NCI-H1048 (cell line): ENCODE data around the gene CDKN2C.

ENCODE experiments used
- DNase-seq: peaks from one replicate; lab custom pipeline; 2025; lab: John Stamatoyannopoulos, UW

Gene CDKN2C

DNA sequence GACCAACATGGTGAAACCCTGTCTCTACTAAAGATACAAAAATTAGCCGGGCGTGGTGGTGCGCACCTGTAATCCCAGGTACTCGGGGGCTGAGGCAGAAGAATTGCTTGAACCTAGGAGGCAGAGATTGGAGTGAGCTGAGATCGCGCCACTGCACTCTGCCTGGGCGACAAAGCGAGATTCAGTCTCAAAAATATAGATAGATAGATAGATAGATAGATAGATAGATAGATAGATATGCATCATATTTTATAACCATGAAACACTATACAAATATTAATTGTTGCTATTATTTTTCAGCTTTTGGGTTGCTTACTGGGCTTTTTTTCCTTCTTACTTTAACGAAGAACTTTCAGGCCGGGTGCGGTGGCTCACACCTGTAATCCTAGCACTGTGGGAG is 5.2 kb upstream of the CDKN2C start:
- no peak for DNase-seq

GRCh38 chr1:50966991-50967390 is 3.1 kb upstream of the CDKN2C start:
- no peak for DNase-seq

DNA sequence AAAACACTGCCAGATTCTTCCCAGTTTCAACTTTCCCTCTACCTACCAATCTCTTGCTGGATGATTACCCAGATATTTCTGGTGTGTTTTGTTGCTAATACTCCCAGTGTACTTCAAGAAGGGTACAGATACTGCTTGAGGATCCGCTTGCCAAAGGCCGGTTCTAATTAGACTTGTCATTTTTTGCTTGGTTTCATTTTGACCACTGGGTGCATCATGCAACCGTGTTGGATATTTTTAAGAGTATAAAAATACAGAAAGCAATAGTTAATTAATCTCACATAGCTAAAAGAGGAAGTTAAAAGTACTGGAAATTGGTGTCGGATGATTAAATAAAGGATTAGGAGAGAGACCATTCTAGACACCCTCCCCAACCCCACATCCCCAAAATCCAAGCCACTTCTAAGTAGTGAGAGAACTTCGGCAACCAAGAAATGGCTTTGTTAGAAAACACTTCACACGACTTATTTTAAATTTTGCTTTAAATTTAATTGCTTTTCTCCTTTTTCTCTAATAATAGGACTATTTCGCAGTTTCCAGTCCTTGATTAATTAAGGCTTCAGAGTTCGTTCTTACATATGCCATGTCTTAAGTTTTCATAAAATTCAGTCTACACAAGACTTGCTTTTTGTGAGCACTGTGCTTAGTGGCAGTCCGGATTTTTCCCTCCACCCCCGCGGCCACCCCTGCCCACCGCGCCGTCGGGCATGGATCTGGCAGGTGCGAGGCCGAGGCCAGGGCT is 2.5 kb upstream of the CDKN2C start:
- no peak for DNase-seq

DNA sequence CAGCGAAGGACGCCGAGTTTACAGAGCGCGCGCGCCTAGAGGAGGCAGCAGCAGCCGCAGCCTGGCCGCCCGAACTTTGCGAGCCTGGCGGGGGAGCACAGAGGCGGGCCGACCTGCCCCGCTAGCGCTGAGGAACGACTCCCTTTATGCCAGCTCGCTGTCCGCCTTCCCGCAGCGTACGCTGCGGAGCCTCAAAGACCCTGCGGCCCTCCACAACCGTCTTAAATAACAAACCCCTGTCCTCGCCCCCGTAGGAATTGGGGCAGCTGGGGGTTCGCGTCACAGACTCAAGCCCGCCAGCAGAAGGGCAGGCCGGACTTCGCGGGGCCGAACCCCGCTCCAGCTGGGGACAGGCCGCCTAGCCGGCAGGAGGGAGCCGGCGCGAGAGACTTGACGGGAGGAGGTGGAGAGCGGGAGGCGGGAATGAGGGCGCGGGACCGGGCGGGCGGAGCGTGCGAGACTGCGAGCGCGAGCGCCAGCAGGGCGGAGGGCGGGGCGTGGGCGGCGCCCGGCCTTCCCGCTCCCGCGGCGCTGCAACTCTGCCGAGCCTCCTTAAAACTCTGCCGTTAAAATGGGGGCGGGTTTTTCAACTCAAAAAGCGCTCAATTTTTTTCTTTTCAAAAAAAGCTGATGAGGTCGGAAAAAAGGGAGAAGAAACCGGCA is 1.8 kb upstream of the CDKN2C start:
- DNase-seq = peak; percentile 84

DNA sequence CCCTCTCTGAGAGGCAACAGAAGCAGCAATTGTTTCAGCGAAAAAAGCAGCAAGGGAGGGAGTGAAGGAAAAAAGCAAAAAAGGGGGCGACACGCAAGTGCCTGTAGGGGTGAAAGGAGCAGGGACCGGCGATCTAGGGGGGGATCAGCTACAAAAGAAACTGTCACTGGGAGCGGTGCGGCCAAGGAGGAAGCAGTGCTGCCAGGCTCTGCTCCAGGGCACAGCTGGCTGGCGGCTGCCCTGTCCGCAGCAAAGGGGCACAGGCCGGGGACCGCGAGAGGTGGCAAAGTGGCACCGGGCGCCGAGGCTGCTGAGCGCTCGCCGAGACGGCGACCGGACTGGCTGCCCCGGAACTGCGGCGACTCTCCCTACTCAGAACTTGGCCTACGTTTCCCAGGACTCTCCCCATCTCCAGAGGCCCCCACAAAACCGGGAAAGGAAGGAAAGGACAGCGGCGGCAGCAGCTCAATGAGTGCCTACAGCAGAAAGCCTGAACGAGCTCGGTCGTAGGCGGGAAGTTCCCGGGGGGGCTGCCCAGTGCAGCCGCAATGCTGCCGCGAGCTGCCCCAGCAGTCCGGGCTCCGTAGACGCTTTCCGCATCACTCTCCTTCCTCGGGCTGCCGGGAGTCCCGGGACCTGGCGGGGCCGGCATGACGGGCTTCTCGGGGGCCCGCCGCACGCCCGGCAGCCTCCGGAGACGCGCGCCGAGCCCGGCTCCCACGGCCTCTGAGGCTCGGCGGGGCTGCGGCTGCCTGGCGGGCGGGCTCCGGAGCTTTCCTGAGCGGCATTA is 1.0 kb upstream of the CDKN2C start:
- no peak for DNase-seq

- no peak for DNase-seq
These were observed 453 bp downstream of the CDKN2C start for GRCh38 chr1:50970509-50970887.

GRCh38 chr1:50970931-50971582 is 1.0 kb downstream of the CDKN2C start:
- DNase-seq = no peak

DNA sequence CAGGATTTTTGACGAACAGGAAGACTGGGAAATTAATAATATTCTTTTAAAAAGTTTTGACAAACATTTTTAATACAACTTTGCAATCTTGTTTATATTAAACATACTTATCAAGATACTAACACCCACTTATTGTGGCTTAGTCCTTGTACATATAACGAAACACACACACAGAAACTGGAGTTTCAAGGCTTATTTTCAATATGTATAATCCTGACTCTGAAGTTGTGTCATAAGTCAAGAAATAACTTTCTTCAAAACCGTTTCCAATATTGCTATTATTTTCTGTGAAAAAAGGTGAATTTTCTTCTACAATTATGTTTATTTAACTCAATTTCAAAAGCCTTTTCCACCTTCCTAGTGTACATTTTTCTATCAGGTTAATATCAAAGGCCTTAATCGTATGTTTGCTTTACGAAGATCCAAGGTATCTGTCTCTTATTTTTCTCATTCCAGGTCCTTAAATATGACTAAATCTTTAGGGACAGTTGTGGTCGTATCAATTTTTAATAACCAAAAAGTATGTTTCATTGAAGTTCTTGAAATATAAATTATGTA is 1.8 kb downstream of the CDKN2C start:
- DNase-seq = no peak

DNA sequence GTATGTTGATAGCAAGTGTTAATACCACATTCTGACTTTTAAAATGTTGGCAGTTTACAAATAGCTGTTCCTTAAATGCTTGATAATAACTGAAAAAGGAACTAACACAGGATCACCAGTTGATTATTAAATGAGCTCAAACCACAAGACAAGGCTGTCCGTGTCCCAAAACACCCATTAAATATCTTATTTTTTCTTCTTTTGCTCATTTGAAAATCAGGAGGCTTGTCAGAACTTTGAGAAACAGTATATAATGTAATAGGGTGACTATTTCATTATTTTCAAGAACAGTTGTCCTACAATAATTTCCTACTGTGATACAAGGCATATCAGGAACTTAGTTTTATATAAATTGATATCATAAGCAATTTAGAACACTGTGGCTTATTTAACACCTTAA is 2.7 kb downstream of the CDKN2C start:
- DNase-seq = no peak

GRCh38 chr1:50973255-50973654 is 3.2 kb downstream of the CDKN2C start:
- DNase-seq = no peak

- DNase-seq = no peak
These were observed 4.0 kb downstream of the CDKN2C start for GRCh38 chr1:50973875-50974617.

- no peak for DNase-seq
These were observed 4.5 kb downstream of the CDKN2C start for GRCh38 chr1:50974618-50974935.

- DNase-seq = no peak
These were observed 5.4 kb downstream of the CDKN2C start for GRCh38 chr1:50975436-50975835.

DNA sequence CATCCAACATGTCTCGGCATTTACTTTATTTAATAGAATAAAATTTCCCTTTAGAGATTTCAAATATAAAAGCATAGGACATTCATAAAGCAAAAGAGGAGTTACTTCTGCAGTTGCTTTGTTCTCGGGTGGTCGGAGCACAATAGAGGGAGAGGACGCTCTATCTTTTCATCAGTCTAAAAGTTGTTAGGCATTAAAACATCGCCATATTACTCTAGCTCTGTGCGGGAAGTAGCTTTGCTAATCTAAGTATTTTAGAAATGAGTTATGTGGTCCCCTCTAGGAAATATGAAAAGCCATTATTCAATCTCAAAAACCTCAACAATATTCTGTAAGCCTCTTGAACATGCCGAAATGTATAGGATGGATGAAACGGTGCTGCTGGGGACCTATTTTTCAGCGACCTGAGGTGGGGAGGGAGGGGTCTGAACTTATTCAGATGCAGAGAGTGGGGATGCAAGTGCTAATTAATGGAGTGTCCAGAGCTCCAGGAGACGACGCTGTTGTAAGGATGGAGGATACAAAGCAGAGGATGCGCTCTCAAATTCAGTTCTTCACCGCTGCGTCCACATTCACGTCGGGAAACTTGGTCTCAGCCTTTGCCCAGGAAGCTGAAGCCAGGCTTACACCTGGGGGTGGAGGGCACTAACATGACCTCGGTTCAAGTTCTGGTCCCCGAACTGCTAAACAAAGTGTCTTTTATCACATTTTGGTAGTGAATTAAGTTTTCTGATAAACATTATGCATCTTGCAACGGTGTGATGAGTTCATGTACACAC is 6.3 kb downstream of the CDKN2C start:
- DNase-seq = no peak

GRCh38 chr1:50976890-50977574 is 7.0 kb downstream of the CDKN2C start:
- DNase-seq = no peak

DNA sequence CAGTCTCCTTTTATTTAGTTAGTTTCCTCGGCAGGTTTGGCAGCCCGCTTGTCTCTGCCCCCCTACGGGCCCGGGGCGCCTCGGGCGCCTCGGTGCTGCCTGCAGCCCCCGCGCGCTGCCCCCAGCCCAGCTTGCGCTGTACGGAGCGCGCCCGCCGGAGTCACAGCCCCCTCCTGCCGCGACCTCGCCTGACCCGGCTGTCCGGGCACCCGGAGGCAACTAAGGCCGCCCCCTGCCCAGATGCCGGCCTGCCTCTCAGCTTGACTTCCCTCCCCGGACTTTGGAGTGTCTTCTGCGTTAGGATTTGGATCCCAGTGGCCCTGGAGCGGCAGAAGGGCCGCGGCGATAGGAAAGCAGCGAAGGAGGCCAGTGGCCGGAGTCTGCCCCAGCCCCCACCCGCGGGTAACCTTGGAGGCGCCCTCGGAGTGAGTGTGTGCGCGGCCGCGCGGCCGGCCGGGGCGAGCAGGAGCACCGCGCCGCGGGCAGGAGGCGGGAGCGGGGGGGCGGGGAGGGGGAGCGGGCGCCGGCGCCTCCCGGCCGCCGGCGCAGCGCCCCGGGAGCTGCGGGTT is 7.6 kb downstream of the CDKN2C start:
- no peak for DNase-seq

DNA sequence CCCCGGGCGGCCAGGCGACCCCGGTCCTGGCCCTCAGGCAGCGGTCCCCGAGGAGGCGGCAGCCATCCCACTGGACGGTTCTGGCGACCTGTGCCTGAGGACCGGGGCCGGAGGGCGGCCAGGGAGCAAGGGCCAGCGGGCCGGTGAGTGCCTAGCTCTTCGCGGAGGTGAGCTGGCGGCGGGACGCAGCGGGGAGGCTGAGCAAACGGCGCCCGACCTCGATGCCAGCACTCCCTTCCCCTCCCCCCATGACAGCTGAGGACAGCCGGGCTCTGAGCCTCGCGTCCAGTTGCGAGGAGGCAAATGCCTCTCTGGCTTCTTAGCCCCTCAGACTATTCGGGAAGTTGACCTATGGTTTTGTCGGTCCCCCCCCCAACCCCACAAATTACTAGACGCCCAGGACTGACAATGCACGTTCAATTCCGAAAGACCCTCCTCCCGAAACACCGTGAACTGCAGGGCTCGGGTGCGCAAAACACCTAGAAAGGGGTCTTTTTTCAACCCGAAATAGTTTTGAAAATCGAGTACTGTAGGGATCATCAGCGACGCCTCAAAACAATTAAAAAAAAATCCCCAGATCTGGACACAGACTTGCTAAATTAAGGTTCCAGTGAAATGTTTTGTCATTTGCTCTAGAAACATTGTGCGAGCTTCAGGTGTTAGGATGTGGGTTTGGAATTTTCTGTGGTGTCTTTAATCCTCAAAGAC is 8.3 kb downstream of the CDKN2C start:
- DNase-seq = peak; percentile 28

DNA sequence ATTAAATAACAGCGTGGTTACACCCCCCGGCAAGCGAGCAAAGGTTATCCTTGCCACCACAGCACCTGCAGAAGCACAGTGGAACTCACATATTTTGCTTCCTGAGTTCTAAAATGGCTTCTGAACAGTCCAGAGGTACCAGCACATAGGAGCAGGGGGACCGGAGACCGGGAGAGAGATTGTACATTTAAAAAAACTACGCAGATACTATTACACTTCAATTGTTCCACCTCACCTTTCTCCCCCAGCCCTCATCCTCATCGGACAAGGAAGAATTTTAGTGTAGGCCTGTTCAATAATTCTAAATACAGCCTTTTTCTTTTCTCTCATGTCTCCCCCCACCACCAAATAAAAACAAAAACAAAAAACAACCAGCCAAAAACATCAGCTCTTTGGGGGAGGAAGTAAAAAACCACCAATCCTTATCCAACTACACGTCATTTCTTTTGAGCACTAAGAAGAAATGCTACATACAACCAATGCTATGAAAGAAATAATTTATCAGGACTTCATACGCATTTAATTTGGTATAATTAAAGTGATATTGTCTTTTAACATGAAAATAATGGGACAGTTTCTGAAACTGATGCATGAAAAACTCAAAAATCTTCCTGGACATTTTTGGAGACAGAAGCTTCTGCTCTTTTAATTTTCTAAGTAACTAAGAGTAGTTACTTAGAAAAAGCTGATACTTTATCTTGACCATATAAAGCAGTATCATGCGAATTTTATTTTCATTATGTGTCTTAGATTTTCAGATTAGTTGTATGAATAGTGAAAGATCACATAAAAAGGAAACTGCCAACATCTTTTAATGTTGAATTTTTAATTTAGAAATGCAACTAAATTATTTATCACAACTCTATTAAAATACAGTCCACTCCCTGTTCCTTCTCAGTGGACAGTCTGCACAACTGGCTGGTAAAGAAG is 9.1 kb downstream of the CDKN2C start:
- no peak for DNase-seq
